K562 (cell line): ENCODE data around the gene NASP. TPM values are rescaled to one million over a fixed set of nuclear protein-coding genes. Genes with fewer than 3 reads are reported as not detected.

Experiments used
- AFF1 ChIP-seq, 2 experiments: fragments of 450-650 bp; IDR thresholded peaks; 2 replicates each; pipeline ENCODE4 v1.6.1; 2018; ENCODE audit warnings: mild to moderate bottlenecking in 2 of 2, low read depth in 1 of 2; ENCODE audit not compliant: partially characterized antibody in 2 of 2
- CHD1 ChIP-seq: fragments of 200-600 bp; sonication (generic); IDR thresholded peaks from one replicate; pipeline ENCODE4 v1.6.1; 2012; ENCODE audit warnings: mild to moderate bottlenecking, moderate library complexity, low read length, inconsistent platforms
- MGA ChIP-seq: fragments of 450-650 bp; IDR thresholded peaks from 2 replicates; pipeline ENCODE4 v1.6.1; 2016; ENCODE audit warnings: mild to moderate bottlenecking, moderate library complexity
- MXI1 ChIP-seq: IDR thresholded peaks from 2 replicates; pipeline ENCODE4 v1.6.1; 2011; ENCODE audit warnings: low read depth, mild to moderate bottlenecking, improper control_type of control experiment, low read length
- NR2C1 ChIP-seq, 2 experiments: fragments of 450-650 bp; IDR thresholded peaks; 2 replicates each; pipeline ENCODE4 v1.6.1; 2017; ENCODE audit warnings: mild to moderate bottlenecking in 2 of 2, antibody characterized with exemption in 1 of 2, inconsistent platforms in 1 of 2, missing compliant biosample characterization in 1 of 2, missing genetic modification characterization in 1 of 2
- RB1 ChIP-seq: fragments of 450-650 bp; IDR thresholded peaks from 2 replicates; pipeline ENCODE4 v1.6.1; 2017; ENCODE audit warnings: low read depth, mild to moderate bottlenecking
- SMC3 ChIP-seq: conservative IDR thresholded peaks from 2 replicates; pipeline ENCODE4 v1.6.1; 2011; ENCODE audit warnings: low read depth, low read length, improper control_type of control experiment; ENCODE audit not compliant: insufficient read depth
- ZNF277 ChIP-seq: fragments of 250-450 bp; sonication (Bioruptor Pico); IDR thresholded peaks from 2 replicates; pipeline ENCODE4 v1.8.0; 2022; ENCODE audit warnings: inconsistent platforms, mild to moderate bottlenecking, moderate library complexity, borderline replicate concordance
- polyA plus RNA-seq, 8 experiments: library from polyadenylated mRNA; depleted of rRNA in 4 of 8; stranded (reverse) in 5 of 8; unstranded in 3 of 8; fragments of >200 nt; fragmentation: Nextera tagmentation in 2 of 8; fragmentation: Illumina TruSeq in 1 of 8; extraction: Ambion mirVana in 2 of 8; extraction: Trizol in 1 of 8; gene quantifications; 2 replicates each; pipeline versions ENCODE4 v1.2.1 to v1.2.3, GENCODE V29; 2011 to 2014; ENCODE audit warnings: inconsistent platforms in 1 of 8, missing spikeins in 1 of 8
- total RNA-seq, 7 experiments: library from RNA; depleted of rRNA in 6 of 7; stranded (reverse); fragments of >200 nt in 6 of 7; fragmentation: Illumina TruSeq in 2 of 7; extraction: Trizol in 2 of 7; gene quantifications; 2 replicates each; pipeline versions ENCODE4 v1.2.1 to v1.2.3, GENCODE V29; 2011 to 2021; ENCODE audit warnings: low replicate concordance in 1 of 7

Gene NASP
- total and polyA plus RNA-seq, 9 of the 15 experiments (the other 6 are each of a cell fraction or from before 2014, with no cell fraction given) = 199 to 578 (median 419) TPM

- TF ChIP-seq MGA (peak; percentile 57), CHD1 (peak; percentile 98), ZNF277 (CRISPR knock-in tag) (no peak), NR2C1 (IDR thresholded peaks at IDR 0.05) (no peak), NR2C1 (tag; IDR thresholded peaks at IDR 0.05) (no peak), SMC3 (0 out of 2 replicates have a peak, but pooled peaks have one; percentile 5), RB1 (peak; percentile 95), MXI1 (peak; percentile 50), AFF1 (IDR thresholded peaks at IDR 0.05; ENCODE audit: low read depth in 1 of 2, partially characterized antibody in 2 of 2) (peak in 1 of 2 experiments; percentile 35)
Observed at GRCh38 chr1:45584351-45585109, 689 bp downstream of the NASP start (continued).
